Adrenal gland (tissue), 12 donors: ENCODE results near the gene SERPINB6. TPM values are rescaled to one million over a fixed set of nuclear protein-coding genes. Genes with fewer than 3 reads are reported as not detected.
A peak's percentile ranks its signal among the peaks of the same experiment; 100 is the strongest.

ENCODE experiments used
- DNase-seq, 7 donors: peaks; one replicate each; pipeline ENCODE4 v3.0.0-alpha.2; 2019 to 2020
- H3K27ac ChIP-seq, 5 donors: fragments of 200-600 bp; sonication (generic) in 4 of 5; 1 replicate in 3 of 5; 2 replicates in 2 of 5; pipeline versions ENCODE4 v1.5.1 to v1.8.0; 2016 to 2020; ENCODE audit warnings: mild to moderate bottlenecking in 1 of 5
- H3K27me3 ChIP-seq: fragments of 200-600 bp; 2 replicates; pipeline ENCODE4 v1.8.0; 2021
- H3K36me3 ChIP-seq, 2 donors: fragments of 200-600 bp; replicated peaks in 1 of 2; 1 replicate in 1 of 2; 2 replicates in 1 of 2; pipeline versions ENCODE4 v1.5.1 to v1.8.0; 2018 to 2022
- H3K4me1 ChIP-seq, 2 donors: fragments of 200-600 bp; replicated peaks in 1 of 2; 1 replicate in 1 of 2; 2 replicates in 1 of 2; pipeline versions ENCODE4 v1.5.1 to v1.8.0; 2018 to 2021
- H3K4me3 ChIP-seq, 4 donors: fragments of 200-600 bp; sonication (generic) in 3 of 4; one replicate each; pipeline ENCODE4 v1.5.1; 2016 to 2018
- H3K9me3 ChIP-seq, 3 donors: fragments of 200-600 bp; sonication (generic) in 1 of 3; replicated peaks in 1 of 3; 1 replicate in 2 of 3; 2 replicates in 1 of 3; pipeline versions ENCODE4 v1.5.1 to v1.8.0; 2016 to 2021
- POLR2A ChIP-seq, 2 donors: fragments of 450-650 bp; IDR thresholded peaks; one replicate each; pipeline ENCODE4 v1.6.1; 2017; ENCODE audit warnings: antibody characterized with exemption in 2 of 2, mild to moderate bottlenecking in 2 of 2, moderate library complexity in 1 of 2
- WGBS, 4 donors: extraction: QIAGEN DNeasy Blood & Tissue Kit in 2 of 4; methylation state at CpG; one replicate each; pipeline versions ENCODE4 v1.1.5 to v1.1.7; 2013 to 2017; 5-methylcytosine and 5-hydroxymethylcytosine counted together
- intact Hi-C, 2 donors: fragments of 100-400 bp; cut with DNase I; formaldehyde crosslinking; loops; one replicate each; pipeline versions ENCODE4 v1.14.1 to v1.15.0; 2022 to 2023
- polyA plus RNA-seq, 3 donors: library from polyadenylated mRNA; stranded (reverse); fragments of 200-250 nt in 2 of 3; fragments of 350-450 nt in 1 of 3; fragmentation: Illumina TruSeq in 1 of 3; extraction: RNeasy Lipid Tissue Mini Kit (QIAGEN cat#74804) in 1 of 3; gene quantifications; one replicate each; pipeline ENCODE4 v1.2.3, GENCODE V29; 2013 to 2014
- total RNA-seq, 9 donors: library from RNA; depleted of rRNA in 4 of 9; stranded (reverse); fragments of >200 nt in 4 of 9; fragments of 120-200 nt in 1 of 9; fragmentation: NEBNext Ultra II Directional in 1 of 9; extraction: Animal tissue kit (Norgen Biotek cat#: 25700) in 1 of 9; gene quantifications; one replicate each; pipeline versions ENCODE4 v1.1.0 to v1.2.4, GENCODE V29; 2013 to 2023
- TF ChIP-seq, protein P1 (sequence below), 6 experiments: fragments of 450-650 bp in 4 of 6; fragments of 200-600 bp in 2 of 6; sonication (generic) in 1 of 6; IDR thresholded peaks; 1 replicate in 5 of 6; 2 replicates in 1 of 6; pipeline versions ENCODE4 v1.5.1 to v1.8.0; 2016 to 2021; ENCODE audit warnings: antibody characterized with exemption in 6 of 6, mild to moderate bottlenecking in 2 of 6, moderate library complexity in 1 of 6
- donor health status: healthy with polysubstance abuse.
- donor health status: Bipolar disorder and iron deficiency.
- donor health status: DM: yes; HTN: yes; CAD: no.
- donor health status: DM: no; HTN: no; CAD: no.
- donor health status: DM: no; HTN: no; CAD: no.
- donor health status: DM: yes; HTN: yes; CAD: no.

The SERPINB6 gene
- total and polyA plus RNA-seq, 12 donors: 132 to 332 (median 209) TPM

GRCh38 chr6:2917065-2917464 lies 54.3 kb downstream of the SERPINB6 start:
- DNase-seq: peak in 1 of 7 donors; percentile 5
- Histone ChIP-seq H3K9me3 (no peaks in the 10 kb centered on the region), H3K4me3 (no peak overlapping the region), H3K4me1 (no peaks in the 10 kb centered on the region), H3K27ac (peak overlapping the region in 1 of 5 donors; percentile 10), H3K27me3 (no peaks in the 10 kb centered on the region), H3K36me3 (no peaks in the 10 kb centered on the region)
- WGBS, 4 donors: 72 to 92% (median 90%) methylated on average over 4 of the region's 4 CpGs
- intact Hi-C loops: loop anchor here in 1 of 2 donors (10.0 kb wide), 1 partner anchor 132 kb away; no protein-coding TSS in a partner anchor
- TF ChIP-seq, protein P1, sequence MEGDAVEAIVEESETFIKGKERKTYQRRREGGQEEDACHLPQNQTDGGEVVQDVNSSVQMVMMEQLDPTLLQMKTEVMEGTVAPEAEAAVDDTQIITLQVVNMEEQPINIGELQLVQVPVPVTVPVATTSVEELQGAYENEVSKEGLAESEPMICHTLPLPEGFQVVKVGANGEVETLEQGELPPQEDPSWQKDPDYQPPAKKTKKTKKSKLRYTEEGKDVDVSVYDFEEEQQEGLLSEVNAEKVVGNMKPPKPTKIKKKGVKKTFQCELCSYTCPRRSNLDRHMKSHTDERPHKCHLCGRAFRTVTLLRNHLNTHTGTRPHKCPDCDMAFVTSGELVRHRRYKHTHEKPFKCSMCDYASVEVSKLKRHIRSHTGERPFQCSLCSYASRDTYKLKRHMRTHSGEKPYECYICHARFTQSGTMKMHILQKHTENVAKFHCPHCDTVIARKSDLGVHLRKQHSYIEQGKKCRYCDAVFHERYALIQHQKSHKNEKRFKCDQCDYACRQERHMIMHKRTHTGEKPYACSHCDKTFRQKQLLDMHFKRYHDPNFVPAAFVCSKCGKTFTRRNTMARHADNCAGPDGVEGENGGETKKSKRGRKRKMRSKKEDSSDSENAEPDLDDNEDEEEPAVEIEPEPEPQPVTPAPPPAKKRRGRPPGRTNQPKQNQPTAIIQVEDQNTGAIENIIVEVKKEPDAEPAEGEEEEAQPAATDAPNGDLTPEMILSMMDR (IDR thresholded peaks at IDR 0.05): no peak
- TF ChIP-seq POLR2A (IDR thresholded peaks at IDR 0.05): no peak

DNA sequence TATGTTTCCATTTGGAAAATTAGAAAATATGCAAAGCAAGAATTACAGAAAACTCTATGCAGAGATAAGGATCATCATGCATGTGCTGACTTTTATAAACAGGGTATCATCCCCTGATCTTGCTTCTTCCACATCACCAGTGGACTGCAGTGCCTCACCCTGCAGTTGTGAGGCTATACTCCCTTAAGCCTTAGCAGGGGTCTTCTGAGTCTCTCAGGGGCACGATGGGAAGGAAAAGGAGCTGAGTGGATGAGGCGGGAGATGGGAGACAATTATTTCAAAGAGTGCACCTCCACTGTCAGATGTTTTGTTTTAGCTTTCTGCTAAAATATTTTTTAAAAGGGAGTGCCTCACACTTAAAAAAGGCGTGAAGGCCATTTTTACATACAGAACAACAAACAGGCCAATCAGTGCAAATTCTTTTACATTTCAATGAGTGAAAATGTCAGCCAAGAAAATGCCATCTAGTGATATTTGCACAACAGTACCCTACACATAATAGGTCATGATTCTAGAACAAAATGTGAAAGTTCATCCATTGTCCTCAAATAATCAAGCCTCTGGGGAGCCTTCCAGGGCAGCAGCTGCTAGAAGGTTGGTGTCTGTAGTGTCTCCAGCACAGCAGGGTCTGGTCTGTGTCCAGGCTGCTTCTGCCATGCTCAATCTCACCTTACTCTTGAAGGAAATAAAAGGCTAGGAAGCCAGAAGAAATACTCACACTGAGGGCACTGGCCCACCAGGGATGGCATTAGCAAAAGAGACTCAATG lies 55.0 kb downstream of the SERPINB6 start:
- WGBS, 4 donors: 67 to 77% (median 70%) methylated on average over 3 of the region's 3 CpGs
- intact Hi-C loops: loop anchor here in 1 of 2 donors (10.0 kb wide), 1 partner anchor 132 kb away; no protein-coding TSS in a partner anchor
- DNase-seq: peak in 1 of 7 donors; percentile 15

DNA sequence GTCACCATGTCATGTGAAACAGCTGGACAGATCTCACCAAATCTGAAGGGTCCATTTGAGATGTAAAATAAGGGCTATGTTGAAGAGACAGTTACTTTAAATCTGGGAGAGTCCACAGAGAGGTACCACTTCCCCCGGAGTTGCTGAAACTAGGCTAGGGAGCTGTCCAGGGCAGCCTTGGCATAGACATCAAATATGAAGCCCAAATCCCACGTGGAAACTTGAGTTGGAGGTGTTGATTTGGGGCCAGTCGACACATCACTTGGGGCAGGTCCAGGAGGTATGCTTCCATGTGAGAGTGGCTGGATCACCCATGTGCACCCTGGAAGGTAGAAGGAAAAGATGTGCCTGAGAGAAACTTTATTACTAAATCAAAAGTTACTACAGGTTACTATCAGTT lies 56.2 kb downstream of the SERPINB6 start:
- Histone ChIP-seq H3K27ac (no peak overlapping the region), H3K4me1 (no peaks in the 10 kb centered on the region), H3K9me3 (no peaks in the 10 kb centered on the region), H3K27me3 (no peaks in the 10 kb centered on the region), H3K36me3 (no peaks in the 10 kb centered on the region), H3K4me3 (no peak overlapping the region)
- intact Hi-C loops: loop anchor here in 1 of 2 donors (10.0 kb wide), 1 partner anchor 130 kb away; no protein-coding TSS in a partner anchor
- TF ChIP-seq, protein P1 (IDR thresholded peaks at IDR 0.05): no peak
- TF ChIP-seq POLR2A (IDR thresholded peaks at IDR 0.05): no peak
- no peak for DNase-seq
- WGBS, 4 donors: 67 to 77% (median 71%) methylated on average over 3 of the region's 3 CpGs

More for the DNA sequence above, 55.0 kb downstream of the SERPINB6 start:
- Histone ChIP-seq H3K27ac (peak overlapping the region in 1 of 5 donors; percentile 10), H3K4me3 (no peak overlapping the region), H3K4me1 (no peaks in the 10 kb centered on the region), H3K36me3 (no peaks in the 10 kb centered on the region), H3K9me3 (no peaks in the 10 kb centered on the region), H3K27me3 (no peaks in the 10 kb centered on the region)
- TF ChIP-seq, protein P1 (IDR thresholded peaks at IDR 0.05): no peak
- TF ChIP-seq POLR2A (IDR thresholded peaks at IDR 0.05): no peak

DNA sequence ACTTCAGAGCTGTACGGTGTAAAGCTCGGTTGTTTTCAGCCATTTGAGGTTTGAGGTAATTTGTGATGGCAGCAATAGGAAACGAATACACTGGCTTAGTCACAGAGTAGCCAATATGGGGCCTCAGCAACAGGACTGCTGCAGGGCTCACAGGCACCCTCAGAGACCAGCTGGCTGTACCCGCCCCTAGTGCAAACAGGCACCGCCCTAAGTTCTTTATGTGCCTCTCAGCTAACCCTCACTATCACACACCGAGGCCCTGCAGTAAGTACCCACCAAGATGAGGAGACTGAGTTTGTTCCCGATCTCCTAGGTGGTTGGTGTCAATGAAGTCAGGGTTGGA lies 57.1 kb downstream of the SERPINB6 start:
- WGBS, 4 donors: 74 to 90% (median 86%) methylated on average over 5 to 7 of the region's 7 CpGs
- Histone ChIP-seq H3K27me3 (no peaks in the 10 kb centered on the region), H3K27ac (no peak overlapping the region), H3K4me1 (no peaks in the 10 kb centered on the region), H3K36me3 (no peaks in the 10 kb centered on the region), H3K4me3 (no peak overlapping the region), H3K9me3 (no peaks in the 10 kb centered on the region)
- intact Hi-C loops: loop anchor here in 1 of 2 donors (10.0 kb wide), 1 partner anchor 129 kb away; no protein-coding TSS in a partner anchor
- no peak for DNase-seq
- TF ChIP-seq, protein P1 (IDR thresholded peaks at IDR 0.05): no peak
- TF ChIP-seq POLR2A (IDR thresholded peaks at IDR 0.05): no peak
